Measurements from ENCODE around the gene EVC2.

- no peak for TF ChIP-seq ZNF362 (CRISPR knock-in tag; IDR thresholded peaks at IDR 0.05; ENCODE audit: borderline replicate concordance)
- no peak for TF ChIP-seq ZNF274 (CRISPR knock-in tag; IDR thresholded peaks at IDR 0.05)
- TF ChIP-seq ZNF33A (CRISPR knock-in tag; IDR thresholded peaks at IDR 0.05; ENCODE audit: borderline replicate concordance): no peak
- TF ChIP-seq ZNF280D (CRISPR knock-in tag; IDR thresholded peaks at IDR 0.05): no peak
- TF ChIP-seq CTCF (CRISPR knock-in tag; IDR thresholded peaks at IDR 0.05): no peak
- TF ChIP-seq ATF2 (CRISPR knock-in tag; IDR thresholded peaks at IDR 0.05): no peak
- TF ChIP-seq SMC3 (IDR thresholded peaks at IDR 0.05; ENCODE audit: low read length): no peak
- no peak for TF ChIP-seq TAF15 (IDR thresholded peaks at IDR 0.05; ENCODE audit: low read depth, low read length, poor library complexity, severe bottlenecking)
- no peak for TF ChIP-seq EZH2 (conservative IDR thresholded peaks at IDR 0.05; ENCODE audit: low read depth, low read length)
- no peak for TF ChIP-seq ZNF160 (CRISPR knock-in tag; IDR thresholded peaks at IDR 0.05)
Observed at GRCh38 chr4:5752376-5753184, 44.2 kb upstream of the EVC2 start.
